Hematopoietic multipotent progenitor cell treated with erythropoietin and hydrocortisone succinate and interleukin-3 and kit ligand, for 8 days (in vitro differentiated cells): ENCODE measurements around the gene LRP2BP.
A peak's percentile ranks its signal among the peaks of the same experiment; 100 is the strongest.
"Not testable (repeated sequence)": the region's sequence is repeated elsewhere in the genome, so short reads cannot be mapped to it uniquely, and the experiment has no call there.

Experiments
- DNase-seq: peaks from one replicate; pipeline ENCODE4 v3.0.0-alpha.2; 2015

Gene LRP2BP

DNA sequence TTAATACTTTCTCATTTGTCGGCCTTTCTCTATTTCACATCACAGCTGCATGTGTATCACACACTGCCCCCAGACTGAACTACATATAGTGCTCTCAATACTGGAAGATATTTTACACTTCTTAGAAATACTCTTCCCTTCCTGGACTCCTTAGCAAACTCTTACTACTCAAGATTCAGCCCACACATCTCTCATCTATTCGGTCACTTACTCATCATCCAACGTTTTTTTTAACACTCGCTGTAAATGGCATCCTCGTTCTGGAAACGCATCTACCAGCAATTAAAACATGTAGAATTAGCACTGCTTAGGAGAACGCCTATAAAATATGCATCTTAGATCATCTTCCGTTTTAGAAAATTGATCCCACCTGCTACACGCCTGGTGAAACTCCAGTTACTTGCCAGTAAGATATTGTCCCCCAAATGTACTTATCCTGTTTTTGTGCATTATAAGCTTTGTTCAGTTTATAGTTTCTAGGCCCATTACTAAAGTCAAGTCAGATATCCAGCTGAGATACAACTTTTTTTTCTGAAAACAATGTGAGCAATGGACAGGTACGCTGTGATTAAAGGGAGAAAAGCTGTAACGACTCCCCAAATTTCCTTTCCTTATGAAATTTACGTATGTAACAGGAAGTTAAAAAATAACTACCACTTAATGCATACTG is 1.0 kb downstream of the LRP2BP start:
- DNase-seq, result peak; percentile 34

DNA sequence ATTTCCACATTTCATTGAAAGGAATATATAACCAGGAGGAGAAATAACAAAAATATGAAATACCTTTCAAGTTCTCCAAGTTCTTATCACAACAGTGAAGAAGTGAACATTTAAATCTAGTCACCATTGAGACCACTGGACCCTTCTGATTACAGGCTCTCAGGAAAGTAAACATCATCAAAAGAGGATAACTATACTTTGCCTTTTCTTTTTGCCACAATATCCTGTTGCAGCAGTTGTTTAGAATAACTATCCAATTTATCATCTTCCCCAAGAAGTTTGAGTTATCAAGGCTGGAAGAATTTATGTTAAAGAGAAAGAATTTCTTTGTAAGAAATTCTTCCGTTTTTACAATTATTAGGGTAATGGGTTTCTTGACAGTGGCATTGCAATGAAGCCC is 3.6 kb downstream of the LRP2BP start:
- no peak for DNase-seq

DNA sequence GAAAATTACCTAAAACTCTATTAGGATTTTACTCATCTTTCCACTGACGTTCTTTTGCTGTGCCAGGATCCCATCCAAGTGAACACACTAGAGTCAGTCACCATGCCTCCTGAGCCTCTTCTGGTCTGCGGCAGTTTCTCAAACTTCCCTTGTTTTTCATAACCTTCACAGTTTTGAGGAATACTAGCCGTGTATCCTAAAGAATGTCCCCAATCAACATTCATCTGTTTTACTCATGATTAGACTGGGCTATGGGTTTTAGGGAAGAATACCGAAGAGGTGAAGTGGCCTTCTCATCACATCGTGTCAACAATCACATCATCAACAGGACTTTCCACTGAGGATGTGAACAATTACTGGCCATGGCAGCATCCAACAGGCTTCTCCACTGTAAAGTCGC is 4.8 kb downstream of the LRP2BP start:
- no peak for DNase-seq

DNA sequence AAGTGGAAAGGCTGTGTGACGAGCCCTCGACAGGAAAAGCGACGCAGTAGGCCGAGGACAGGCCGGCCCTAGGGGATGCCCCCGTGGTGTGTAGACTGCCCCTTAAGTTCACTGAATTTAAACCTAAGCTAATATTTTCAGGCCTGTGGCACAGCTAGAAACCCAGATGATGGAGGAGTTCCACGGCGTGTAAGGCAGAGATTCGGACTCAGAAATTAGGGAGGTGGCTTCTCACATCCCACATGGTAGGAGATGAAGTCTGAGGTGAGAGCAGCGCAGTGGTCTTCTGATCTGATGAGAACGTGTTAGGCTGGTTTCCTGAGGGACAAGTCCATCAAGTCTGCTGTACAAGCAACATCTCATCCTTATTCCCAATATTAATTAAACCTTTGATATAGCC is 7.8 kb downstream of the LRP2BP start:
- no peak for DNase-seq

DNA sequence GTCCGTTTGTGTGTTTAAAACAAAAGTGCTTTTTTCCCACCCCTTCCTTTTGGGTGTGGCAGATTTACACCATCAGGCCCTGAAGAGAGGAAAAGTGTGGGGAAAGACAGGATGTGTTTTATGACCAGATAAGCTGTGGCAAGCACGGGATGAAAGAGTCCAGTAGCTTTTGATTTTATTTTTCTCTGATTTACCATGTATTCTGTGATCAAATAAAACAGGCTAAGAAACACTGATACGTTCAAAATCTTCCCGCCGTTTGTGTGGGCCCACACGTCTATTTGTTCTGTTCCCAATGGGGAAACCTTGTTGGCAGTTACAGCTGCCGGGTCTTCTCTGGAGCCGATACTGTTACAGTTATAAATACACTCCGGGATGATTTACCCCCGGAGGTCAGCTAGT is 10.8 kb downstream of the LRP2BP start:
- peak; percentile 53 for DNase-seq

DNA sequence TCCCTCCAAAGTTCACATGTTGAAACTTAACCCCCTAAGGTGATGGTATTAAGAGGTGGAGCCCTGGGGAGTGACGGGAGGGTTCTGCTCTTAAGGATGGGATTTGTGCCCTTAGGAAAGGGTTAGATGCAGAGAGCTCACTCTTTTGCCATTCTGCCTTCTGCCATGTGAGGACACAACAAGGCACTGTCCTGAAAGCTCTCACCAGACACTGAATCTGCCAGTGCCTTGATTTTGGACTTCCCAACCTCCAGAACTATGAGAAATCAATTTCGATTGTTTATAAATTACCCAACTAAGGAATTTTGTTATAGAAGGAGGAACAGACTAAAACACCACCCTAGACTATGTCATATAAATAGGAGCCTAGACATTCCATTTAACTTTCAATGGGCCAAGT is 11.7 kb downstream of the LRP2BP start:
- DNase-seq, result no peak

DNA sequence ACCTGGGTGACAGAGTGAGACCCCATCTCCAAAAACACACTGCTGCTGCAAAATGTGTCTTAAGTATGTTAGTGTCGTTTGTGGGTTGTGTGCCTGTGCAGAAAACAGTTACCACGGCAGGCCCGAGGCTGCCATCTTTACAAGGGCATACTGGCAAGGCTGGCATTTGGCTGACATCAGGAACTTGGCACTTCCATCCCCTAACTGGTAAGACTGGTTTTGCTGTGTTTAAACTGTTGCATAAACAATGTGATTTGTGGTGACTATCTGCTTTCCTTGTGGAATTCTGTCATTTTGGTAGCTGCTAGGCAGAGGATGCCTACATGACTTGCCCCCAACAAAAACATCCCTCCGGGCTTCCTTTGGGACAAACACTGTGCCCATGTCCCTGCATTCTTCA is 12.3 kb downstream of the LRP2BP start:
- no peak for DNase-seq

DNA sequence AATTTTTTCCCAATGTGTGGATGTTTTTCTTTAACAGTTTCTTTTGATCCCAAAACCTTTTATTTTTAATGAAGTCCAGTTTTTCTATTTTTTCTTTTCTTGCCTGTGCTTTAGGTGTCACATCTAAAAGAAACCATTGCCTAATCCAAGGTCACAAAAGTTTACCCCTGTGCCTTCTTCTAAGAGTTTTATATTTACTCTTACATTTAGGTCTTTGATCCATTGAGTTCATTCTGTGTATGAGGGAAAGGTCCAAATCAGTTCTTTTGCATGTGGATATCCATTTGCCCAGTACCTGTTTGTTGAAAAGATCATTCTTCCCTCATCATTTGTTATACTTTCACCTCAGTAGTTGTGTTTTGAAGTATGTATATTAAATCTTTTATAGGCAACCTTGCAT is 13.0 kb downstream of the LRP2BP start:
- no peak for DNase-seq

DNA sequence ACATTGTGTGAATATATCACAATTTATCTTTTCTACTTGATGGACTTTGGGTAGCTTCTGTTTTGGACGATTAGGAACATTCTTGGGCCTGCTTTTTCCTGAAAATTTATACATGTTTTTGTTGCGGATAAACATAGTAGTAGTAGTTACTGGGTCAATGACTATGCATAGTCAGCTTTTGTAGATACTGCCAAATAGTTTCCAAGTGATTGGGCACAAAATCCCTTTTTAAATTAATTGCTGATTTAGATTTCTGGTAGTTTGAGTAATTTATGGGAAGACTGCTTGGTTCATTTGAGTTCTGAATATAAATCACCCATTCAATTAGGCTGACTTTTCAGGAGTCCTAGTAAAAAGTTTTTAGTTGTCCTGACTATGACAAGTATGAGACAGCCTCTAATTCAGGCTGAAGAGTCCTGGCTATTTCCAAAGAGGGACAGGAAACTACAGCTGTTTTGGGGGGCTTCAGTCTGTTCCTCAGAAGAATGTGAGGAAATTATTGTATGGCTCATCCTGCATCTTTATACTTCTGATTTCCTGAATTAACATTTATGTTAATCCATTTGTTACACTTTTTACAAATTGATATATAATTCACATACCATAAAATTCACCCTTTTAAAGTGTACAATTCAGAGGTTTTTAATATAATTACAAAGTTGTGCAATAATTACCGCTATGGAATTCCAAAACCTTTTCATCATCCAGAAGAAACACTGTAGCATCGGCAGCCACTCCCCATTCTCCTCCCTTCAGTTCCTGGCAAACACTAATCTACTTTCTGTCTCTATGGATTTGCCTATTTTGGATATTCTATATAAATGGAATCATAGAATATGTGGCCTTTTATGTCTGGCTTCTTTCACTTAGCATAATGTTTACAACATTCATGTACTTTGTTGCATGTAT is 14.2 kb downstream of the LRP2BP start:
- no peak for DNase-seq

DNA sequence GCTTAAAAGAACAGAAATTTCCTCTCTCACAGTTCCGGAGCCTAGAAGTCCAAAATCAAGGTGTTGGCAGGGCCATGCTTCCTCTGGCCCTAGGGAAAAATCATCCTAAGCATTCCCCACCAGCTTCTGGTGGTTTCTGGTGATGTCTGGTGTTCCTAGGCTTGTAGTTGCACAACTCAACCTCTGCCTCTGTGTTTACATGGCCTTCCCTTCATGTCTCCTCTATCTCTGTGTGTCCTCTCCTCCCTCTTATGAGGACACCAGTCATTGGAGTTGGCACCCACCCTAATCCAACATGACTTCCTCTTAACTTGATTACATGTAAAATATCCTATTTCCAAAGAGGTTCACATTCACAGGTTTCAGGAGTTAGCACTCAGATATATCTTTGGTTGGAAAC is 15.4 kb downstream of the LRP2BP start:
- DNase-seq, result no peak

DNA sequence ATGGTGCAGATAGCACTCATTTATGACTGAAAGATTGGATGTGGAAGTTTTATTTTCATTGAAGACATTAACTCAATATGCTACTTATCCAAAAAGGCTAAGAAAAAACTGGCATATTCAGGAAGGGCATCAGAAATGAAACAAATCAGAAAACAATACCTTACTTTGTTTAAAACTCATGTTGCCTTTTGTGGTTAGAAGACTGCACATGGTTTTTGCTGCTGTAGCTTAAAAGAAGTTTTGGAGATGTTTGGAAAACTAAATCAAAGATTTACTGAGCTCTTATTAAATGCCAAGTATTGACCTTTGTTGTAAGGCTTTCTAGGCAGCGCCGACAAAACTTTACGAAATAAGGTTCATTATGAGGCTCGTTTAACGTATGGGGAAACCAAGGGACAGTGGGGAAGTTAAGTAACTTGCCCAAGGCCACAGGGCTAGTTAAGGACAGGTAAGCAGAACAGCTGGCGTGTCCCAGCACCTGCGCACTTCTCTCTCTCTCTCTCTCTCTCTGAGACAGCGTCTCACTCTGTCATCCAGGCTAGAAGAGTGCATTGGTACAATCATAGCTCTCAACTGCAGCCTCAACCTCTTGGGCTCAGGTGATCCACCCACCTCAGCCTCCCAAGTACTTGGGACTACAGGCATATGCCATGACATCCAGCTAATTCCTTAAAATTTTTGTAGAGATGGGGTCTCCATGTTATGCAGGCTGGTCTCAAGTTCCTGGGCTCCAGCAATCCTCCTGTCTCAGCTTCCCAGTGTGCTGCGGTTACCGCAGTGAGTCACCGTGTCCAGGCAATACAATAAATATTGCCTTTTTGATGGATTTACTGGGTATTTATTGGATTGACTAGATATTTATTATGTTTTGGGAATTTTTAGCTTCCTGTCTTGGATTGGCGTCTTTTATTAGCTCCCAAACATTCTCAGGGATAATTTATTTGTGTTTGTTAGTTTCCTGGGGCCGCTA is 16.1 kb downstream of the LRP2BP start:
- no peak for DNase-seq

DNA sequence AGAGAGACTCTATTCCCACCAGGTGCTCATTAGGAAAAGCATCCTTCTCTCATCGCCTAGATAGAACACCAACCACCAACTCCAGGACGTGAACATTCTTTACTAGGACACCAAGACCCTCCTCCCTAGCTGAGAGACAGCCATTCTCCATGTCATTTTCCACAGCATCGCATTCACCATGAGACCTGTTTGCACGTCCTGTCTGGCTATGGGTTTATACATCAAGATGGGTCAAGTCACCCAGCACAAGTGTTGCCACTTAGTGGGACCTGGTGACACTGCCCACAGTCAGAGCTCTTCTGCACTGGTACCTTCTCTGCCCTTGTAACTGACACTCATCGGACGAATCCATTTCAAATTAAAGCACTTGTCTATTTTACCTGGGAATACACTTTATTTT is 17.5 kb downstream of the LRP2BP start:
- DNase-seq, result no peak

DNA sequence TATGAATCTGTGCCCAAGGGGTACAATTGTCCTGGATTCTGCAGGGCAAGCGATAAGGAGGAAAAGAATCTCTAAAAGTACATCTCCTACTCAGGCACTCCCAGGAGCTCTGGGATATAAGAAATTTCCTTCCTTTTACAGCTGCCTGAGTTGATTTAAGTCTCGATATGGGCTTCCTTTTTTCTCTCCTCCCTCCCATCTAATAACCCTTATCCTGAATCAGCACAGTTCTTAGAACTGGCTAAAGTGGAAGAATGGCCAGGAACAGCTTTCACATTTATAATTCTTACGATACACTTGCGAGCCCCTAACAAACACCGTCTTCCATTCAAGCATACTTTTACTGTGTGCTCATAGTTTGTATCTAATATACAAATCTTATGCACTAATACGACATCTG is 21.2 kb downstream of the LRP2BP start:
- DNase-seq, result no peak

DNA sequence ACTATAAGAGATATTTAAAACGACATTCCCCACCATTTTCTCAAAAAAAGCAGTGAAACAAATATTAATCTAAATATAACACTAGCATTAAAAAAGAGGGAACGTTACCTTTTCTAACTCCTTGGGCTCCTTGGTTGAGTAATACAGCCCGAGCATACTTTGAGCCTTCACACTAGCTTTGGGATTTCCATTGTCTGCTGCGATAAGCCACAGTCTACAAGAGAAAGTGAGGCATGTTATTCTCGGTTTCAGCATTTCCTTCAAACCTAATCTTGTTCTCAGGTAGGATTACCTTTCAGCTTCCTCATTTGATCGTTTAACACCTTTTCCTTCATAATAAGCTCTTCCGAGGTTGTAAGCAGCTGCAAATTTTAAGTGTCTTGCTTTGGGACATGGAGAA is 21.7 kb downstream of the LRP2BP start:
- DNase-seq, result no peak

DNA sequence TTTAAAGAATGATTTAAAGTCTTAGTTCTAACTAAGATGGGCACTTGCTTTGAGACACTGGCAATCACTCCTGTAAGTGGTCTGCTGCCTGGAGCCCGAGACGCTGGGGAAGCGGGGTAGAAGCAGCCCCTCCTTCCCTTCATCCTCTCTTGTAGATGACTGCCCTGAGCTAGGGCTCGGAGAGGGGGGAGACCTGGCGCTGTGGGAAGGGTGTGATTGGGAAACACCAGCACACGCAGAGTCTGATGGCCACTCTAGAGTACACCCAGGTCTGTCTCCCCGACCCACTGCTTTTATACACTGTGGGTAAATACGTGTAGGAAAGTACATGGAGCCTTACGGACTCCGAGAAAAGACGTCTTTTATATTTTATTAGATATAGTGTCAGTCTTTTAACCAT is 24.0 kb downstream of the LRP2BP start:
- DNase-seq, result no peak

DNA sequence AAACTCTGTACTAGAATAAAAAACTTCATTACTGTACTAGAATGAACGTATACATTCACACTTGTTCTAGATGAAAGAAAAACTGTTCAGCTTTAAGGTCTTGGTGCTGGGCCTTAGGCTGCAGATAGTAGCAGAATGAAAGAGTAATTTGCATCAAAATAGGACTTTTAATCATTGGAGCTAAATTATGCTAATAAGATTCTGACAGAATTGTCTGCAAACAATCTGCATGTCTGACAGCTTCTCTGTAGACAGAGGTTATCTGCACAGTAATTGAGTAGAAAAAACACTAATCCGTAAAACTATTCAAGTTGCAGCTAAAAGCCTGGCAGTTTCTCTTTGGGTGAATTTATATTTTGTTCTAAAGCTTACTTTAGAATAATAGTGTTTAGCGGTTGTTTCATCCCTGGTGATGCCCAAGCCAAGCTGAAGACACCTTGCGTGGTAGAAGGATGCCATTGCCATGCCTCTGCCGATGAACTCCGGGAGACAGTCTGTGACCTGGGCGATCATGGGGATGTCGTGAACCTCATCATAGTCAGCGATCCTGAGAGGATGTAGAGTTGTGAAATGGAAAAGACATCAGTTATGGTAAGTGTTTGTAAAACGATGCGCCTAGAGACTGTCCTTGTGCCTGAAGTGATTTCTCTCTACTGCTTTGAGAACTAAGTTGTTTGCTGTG is 25.3 kb downstream of the LRP2BP start:
- DNase-seq, result no peak

DNA sequence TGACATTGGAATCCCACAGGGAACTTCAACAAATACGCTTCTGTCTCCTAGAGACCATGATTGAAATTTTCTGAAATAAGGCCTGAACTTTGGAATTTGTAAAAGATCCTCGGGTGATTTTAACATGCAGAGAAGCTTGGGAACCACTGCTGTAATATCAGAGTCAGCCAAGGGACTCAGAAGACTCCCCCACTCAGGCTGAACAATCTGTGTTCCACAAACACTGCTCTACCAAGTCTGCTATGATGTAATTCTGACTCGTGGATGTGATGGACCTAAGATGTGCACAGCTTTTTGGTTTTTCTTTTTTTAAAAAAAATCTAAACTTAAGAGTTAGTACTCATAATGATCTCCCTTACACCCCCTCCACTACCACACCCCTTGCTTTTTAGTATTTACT is 26.0 kb downstream of the LRP2BP start:
- no peak for DNase-seq

DNA sequence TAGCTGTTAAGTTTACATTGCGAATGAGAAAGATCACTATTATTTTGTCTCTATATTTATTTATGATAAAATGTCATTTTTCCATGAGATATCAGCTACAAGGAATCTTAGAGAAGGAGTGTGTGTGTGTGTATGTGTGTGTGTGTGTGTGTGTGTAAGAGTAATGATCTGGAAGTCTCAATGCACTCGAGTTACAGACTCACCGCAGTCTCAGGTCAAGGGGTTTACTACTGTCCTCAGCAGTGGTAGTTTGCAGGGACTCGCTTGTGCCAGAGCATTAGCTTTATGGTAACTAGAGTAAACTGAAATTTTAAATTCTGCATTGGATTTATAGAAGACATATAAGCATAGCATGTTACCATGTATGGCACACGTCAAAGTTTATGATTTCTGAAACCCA is 30.8 kb downstream of the LRP2BP start:
- DNase-seq, result no peak

DNA sequence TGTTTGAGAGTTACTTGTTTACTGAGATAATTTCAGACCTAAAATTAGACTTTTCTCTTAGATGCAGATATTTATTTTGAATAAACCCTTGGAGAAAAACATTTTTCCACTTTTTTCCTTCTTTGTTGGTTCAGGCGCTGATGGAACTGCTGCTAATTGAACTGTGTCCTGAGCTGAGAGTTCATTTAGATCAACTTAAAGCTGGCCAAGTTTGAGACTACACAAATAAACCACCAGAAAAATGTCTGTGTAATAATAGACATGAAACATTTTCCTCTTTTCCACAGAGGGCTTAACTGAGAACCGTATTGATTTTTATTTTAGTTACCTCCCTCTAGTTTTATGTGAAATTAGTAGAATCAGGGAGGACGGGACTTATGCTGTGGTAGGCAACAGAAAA is 32.5 kb downstream of the LRP2BP start:
- no peak for DNase-seq

DNA sequence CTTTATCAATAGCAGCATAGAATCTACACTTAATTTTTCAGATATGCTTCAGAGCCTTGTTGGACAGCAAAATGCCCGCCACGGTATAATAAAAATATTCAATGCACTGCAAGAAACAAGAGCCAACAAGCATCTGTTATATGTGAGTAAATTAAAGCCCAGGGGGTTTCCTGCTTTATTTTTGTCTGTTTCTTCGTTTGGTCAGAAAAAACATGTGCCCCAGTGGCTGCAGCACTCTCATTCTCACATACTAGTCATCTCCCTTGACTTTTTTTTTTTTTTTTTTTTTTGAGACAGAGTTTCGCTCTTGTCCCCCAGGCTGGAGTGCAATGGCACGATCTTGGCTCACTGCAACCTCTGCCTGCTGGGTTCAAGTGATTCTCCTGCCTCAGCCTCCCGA is 33.2 kb downstream of the LRP2BP start:
- not testable (repeated sequence) for DNase-seq

DNA sequence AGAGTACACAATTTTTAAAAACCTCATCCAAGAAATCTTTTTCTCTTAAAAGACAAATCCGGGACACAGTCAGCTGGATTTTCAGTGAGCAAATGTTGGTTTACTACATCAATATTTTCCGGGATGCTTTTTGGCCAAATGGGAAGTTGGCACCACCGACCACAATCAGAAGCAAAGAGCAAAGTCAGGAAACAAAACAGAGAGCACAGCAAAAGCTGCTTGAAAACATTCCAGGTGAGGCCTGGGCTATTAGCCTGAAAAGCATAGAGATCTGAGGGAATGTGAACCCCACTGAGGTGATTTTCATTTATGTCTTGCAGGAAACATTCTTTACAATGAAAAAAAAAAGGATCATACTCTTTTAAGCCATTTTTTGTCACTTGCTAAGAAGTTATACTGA is 33.9 kb downstream of the LRP2BP start:
- no peak for DNase-seq

DNA sequence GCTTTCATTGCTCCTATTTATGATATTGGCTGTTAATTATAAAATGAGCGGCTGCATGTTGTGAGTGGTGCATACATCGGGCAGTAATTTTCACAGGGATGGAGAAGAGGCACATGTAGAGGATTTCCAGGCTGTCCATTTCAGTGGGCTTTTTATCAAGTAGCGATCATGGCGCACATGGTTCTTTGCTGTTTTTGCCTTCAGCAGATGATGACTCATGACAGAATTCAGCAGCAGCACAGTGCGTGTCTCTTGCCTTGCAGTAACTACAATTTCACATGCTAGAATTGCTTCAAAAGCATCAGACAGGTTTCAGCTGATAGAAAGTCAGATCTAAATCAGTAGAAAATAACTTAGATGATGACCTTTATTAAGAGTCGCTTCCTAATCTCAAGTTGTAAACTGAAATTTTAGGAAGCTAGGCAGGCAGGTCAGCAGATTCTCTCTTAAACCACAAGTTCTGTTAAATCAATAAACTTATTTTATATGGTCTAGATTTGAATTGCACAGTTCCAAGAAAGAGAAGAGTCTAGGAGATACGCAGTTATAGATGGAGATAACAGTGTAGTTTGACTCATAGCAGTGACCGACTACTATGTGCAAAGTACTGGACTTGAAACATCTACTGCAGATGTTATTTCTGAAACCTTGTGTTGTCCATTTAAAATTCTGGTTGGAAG is 35.8 kb downstream of the LRP2BP start:
- peak; percentile 27 for DNase-seq
